NOMO-1 treated with DMSO at 0.1 percent for 48 hours (cell line): ENCODE results near the gene NEK11.

ENCODE experiments used
- DNase-seq: peaks from one replicate; lab custom pipeline; 2025; ENCODE audit not compliant: unreplicated experiment; lab: John Stamatoyannopoulos, UW

Gene NEK11

GRCh38 chr3:131140891-131141290 lies 114.2 kb downstream of the NEK11 start:
- no peak for DNase-seq

- DNase-seq: no peak
Measured at GRCh38 chr3:131141770-131142169, 115.1 kb downstream of the NEK11 start.

- no peak for DNase-seq
Measured at GRCh38 chr3:131142580-131142979, 115.9 kb downstream of the NEK11 start.

GRCh38 chr3:131143802-131144201 lies 117.1 kb downstream of the NEK11 start:
- DNase-seq: no peak

- no peak for DNase-seq
Measured at GRCh38 chr3:131147534-131147933, 120.9 kb downstream of the NEK11 start.

- no peak for DNase-seq
Measured at GRCh38 chr3:131158434-131158833, 131.8 kb downstream of the NEK11 start.

GRCh38 chr3:131162516-131162915 lies 135.8 kb downstream of the NEK11 start:
- no peak for DNase-seq

GRCh38 chr3:131167867-131168266 lies 141.2 kb downstream of the NEK11 start:
- no peak for DNase-seq

- DNase-seq: no peak
Measured at GRCh38 chr3:131169331-131169730, 142.7 kb downstream of the NEK11 start.

GRCh38 chr3:131172502-131173200 lies 146.0 kb downstream of the NEK11 start:
- no peak for DNase-seq

GRCh38 chr3:131174752-131175151 lies 148.1 kb downstream of the NEK11 start:
- no peak for DNase-seq

- no peak for DNase-seq
Measured at GRCh38 chr3:131178710-131179375, 152.2 kb downstream of the NEK11 start.

GRCh38 chr3:131192701-131193100 lies 166.0 kb downstream of the NEK11 start:
- DNase-seq: no peak

- DNase-seq: no peak
Measured at GRCh38 chr3:131193641-131194238, 167.1 kb downstream of the NEK11 start.

- no peak for DNase-seq
Measured at GRCh38 chr3:131194816-131195215, 168.1 kb downstream of the NEK11 start.

GRCh38 chr3:131200636-131201199 lies 174.0 kb downstream of the NEK11 start:
- DNase-seq: no peak

- no peak for DNase-seq
Measured at GRCh38 chr3:131216330-131216729, 189.7 kb downstream of the NEK11 start.

GRCh38 chr3:131216801-131217200 lies 190.1 kb downstream of the NEK11 start:
- DNase-seq: no peak

GRCh38 chr3:131217296-131217741 lies 190.6 kb downstream of the NEK11 start:
- no peak for DNase-seq

- no peak for DNase-seq
Measured at GRCh38 chr3:131218196-131218595, 191.5 kb downstream of the NEK11 start.

GRCh38 chr3:131221731-131222130 lies 195.1 kb downstream of the NEK11 start:
- no peak for DNase-seq

- DNase-seq: no peak
Measured at GRCh38 chr3:131222599-131222998, 195.9 kb downstream of the NEK11 start.
